ENCODE results near the gene QRSL1.
"Not testable (repeated sequence)": the region's sequence is repeated elsewhere in the genome, so short reads cannot be mapped to it uniquely, and the experiment has no call there.

QRSL1 gene

DNA sequence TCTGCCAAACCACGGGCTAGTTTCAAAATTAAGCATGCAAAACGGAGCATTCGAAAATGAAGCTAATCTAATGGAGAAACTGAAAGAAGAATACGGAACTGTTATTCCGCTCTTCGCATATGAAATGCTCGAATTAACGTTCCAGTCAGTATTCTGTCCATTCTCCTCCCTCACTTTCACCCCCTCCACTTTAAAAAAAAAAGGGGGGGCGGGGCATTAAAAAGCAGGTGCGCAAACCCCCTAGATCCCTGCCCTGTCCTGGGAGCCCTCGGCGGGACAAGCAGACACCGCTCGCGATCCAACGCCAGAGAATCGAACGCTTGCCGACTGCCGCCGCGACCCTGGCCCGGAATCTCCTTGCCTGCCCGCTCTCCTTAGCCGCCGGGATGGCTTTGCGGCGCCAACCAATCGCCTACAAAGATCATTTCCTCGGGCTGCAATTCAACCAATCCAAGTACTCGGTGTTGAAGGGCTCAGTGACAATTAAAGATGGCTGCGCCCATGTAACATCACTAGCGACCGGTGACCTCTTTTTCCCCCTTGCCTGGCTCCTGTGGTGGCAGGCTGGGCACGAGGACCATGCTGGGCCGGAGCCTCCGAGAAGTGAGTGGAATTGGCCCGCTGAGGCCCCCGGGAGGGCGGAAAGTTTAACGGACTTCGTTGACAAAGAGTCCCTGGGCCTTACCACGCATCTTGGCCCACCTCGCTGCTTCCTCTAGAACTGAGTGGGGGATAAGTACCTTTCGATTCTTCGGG, at the start of gene QRSL1, which contains the start of gene RTN4IP1:
Gene QRSL1 (plus strand): TSS at position 476 of the 756 bp plus-strand sequence. CDS start 104 bp downstream, at position 580.
Gene RTN4IP1 (minus strand): TSS at position 396 of the 756 bp plus-strand sequence. CDS start 477 bp downstream, outside the sequence.
- peak; percentile 67 for DNase-seq (ENCODE audit: insufficient read length, low spot score)
- peak; percentile 48 for FAIRE-seq
- peak; percentile 55 for TF ChIP-seq POLR2A (IDR thresholded peaks at IDR 0.05; ENCODE audit: low read depth, low read length)

DNA sequence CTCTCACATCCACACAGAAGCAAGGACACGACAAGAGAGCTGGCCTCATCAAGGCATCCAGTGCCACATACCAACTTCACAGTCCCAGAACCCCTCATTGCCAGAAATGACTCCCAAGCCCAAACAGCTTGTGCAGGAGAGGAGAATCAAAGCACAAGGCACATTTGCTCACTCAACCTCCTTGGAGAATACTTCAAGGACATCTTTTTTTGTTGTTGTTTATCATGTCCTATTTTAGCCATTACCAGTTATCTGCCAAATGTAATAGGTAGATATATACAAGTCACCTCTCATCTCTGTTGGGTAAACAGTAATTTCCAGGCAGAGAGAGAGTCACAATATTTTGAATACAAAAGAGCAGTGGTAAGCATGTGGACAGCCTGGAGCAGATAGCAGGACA, 47.9 kb upstream of the QRSL1 start:
- no peak for TF ChIP-seq POLR2A (IDR thresholded peaks at IDR 0.05; ENCODE audit: low read depth, low read length)
- DNase-seq (ENCODE audit: insufficient read length, low spot score) (no peak), FAIRE-seq (no peak)

DNA sequence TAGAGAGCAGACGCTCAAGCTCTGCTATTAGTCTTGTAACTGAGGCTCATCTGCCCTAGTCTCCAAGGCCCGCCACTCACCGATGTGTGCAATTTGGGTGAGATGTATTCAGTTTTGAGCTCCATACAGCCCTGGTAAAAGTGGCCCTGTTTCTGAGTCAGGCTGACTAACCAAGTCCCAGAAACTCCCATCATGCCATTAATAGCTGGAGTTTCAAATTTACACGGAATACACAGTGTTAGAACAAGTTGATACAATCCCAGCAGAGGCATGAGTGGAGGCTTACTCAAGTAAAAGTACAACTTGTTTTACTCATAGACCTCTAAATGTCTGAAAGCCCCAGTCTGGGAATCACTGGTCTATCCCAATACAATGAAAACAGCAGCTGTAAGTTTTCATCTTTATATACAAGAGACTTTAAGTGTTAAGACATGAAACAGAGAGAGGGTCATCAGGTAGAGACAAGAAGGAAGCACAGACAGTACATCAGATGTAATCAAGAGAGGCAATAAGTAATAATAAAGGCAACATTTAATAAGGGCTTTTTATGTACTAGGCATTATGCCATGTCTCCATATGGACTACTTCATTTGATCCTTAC, 42.5 kb upstream of the QRSL1 start:
- DNase-seq (ENCODE audit: insufficient read length, low spot score) (no peak), FAIRE-seq (no peak)
- TF ChIP-seq POLR2A (IDR thresholded peaks at IDR 0.05; ENCODE audit: low read depth, low read length), result no peak

- DNase-seq (ENCODE audit: insufficient read length, low spot score); FAIRE-seq: not testable (repeated sequence)
These were observed 40.4 kb upstream of the QRSL1 start for GRCh38 chr6:106588937-106589336.

DNA sequence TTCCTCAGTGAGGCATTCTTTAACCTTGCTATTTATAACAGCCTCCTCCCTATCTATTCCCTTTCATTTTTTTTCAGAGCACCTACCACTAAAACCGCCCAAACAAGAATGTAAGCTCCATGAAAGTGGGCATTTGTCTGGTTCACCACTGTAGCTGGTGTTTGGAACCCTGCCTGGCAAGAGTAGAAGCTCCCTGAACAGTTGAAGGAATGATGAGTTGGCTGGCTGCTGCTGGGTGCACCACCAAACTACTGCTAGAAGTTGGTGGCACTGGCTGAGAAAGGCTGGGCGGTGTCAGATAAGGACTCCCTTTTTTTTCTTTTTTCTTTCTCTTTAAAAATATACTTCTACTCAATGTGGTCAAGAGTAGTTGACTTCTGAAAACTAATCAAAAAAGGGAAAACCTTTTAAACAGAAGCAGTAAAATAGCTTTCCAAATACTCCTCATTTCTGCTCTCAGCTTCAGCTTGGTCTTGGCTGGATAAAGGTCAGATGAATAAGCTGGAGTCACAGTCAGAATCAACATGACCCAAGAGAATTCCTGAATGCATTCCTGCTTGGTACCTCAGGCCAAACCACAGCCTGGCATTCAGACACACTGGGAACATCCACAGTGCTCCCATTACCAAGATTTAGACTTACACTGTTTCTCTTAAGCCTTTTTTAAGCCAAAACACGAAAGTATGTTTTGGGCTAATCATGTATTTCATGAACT, 38.1 kb upstream of the QRSL1 start:
- FAIRE-seq (peak; percentile 83), DNase-seq (ENCODE audit: insufficient read length, low spot score) (peak; percentile 45)
- TF ChIP-seq POLR2A (IDR thresholded peaks at IDR 0.05; ENCODE audit: low read depth, low read length), result no peak

DNA sequence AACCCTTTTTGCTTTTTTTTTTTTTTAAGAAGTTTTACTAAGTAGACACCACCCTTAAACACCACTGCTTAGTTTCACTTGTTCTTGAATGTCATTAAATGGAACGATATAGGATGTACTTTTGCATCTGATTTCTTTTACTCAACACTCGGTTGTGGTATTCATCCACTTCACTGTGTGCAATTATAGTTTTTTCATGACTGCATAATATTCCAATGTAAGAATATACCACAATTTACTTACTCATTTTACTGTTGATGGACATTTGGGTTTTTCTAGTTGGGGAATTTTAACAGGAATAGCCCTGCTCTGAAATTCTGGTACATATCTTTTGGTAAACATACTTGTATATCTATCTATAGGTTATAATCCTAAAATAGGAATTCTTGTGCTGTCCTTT, 29.9 kb upstream of the QRSL1 start:
- FAIRE-seq (no peak), DNase-seq (ENCODE audit: insufficient read length, low spot score) (no peak)
- TF ChIP-seq POLR2A (IDR thresholded peaks at IDR 0.05; ENCODE audit: low read depth, low read length), result no peak

- FAIRE-seq (no peak), DNase-seq (ENCODE audit: insufficient read length, low spot score) (no peak)
- TF ChIP-seq POLR2A (IDR thresholded peaks at IDR 0.05; ENCODE audit: low read depth, low read length), result no peak
These were observed 29.0 kb upstream of the QRSL1 start for GRCh38 chr6:106600329-106600728.

- FAIRE-seq (peak; percentile 58), DNase-seq (ENCODE audit: insufficient read length, low spot score) (peak; percentile 8)
- TF ChIP-seq POLR2A (IDR thresholded peaks at IDR 0.05; ENCODE audit: low read depth, low read length), result no peak
These were observed 21.2 kb upstream of the QRSL1 start for GRCh38 chr6:106608080-106608668.

GRCh38 chr6:106609699-106610098, 19.7 kb upstream of the QRSL1 start:
- DNase-seq (ENCODE audit: insufficient read length, low spot score) (no peak), FAIRE-seq (no peak)
- TF ChIP-seq POLR2A (IDR thresholded peaks at IDR 0.05; ENCODE audit: low read depth, low read length), result no peak

GRCh38 chr6:106611030-106611429, 18.3 kb upstream of the QRSL1 start:
- TF ChIP-seq POLR2A (IDR thresholded peaks at IDR 0.05; ENCODE audit: low read depth, low read length), result no peak
- no peak for FAIRE-seq

DNA sequence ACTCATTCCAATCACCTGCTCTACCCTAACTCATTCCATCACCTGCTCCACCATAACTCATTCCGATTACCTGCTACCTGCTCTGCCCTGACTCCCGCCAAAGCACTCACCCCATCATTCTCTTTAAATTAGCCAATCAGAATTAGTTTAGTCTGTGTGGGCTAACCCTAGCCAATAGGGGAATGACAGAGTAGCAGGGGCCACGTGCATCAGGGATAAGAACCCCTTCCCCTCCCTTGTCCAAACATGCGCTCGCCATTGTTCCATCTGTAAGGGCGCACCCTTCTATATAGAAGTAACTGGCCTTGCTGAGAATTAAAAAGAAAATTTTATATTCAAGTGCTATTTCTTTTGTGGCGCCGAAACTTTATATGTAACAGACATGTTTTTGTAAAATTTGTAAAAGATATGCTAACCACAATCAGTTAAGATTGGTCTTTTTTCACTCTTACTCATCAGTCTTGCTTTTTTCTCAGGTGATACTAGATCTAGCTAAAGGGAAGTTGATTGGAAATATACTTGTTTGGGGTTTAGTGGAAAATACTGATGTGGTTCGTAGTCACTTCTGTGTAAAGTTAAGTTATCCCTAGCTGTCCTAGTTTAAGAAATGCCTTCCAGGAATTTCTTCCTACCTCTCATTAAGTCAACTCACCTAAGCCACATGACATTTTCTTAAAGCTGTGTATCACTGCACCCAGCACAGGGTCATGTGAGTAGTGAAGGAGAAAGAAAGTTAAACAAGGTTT, 16.5 kb upstream of the QRSL1 start:
- FAIRE-seq (no peak), DNase-seq (ENCODE audit: insufficient read length, low spot score) (no peak)
- no peak for TF ChIP-seq POLR2A (IDR thresholded peaks at IDR 0.05; ENCODE audit: low read depth, low read length)

More at GRCh38 chr6:106611030-106611429, 18.3 kb upstream of the QRSL1 start:
- DNase-seq (ENCODE audit: insufficient read length, low spot score), result no peak

DNA sequence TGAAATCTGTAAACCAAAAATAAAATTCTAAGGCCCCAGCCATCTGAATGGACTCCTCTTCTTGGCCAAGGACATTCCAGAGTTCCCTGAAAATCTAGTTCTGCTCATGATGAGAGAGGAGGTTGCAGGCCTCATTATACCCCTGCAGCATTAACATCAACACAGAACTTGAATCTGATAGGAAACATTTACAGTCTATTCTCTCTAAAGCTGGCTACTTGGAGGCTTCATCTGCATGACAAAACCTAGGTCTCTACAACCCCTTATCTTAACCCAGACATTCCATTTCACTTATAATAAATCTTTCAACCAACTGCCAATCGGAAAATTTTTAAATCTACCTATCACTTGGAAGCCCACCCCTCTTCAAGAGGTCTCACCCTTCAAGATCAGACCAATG, 15.8 kb upstream of the QRSL1 start:
- no peak for DNase-seq (ENCODE audit: insufficient read length, low spot score)
- TF ChIP-seq POLR2A (IDR thresholded peaks at IDR 0.05; ENCODE audit: low read depth, low read length), result no peak
- no peak for FAIRE-seq

DNA sequence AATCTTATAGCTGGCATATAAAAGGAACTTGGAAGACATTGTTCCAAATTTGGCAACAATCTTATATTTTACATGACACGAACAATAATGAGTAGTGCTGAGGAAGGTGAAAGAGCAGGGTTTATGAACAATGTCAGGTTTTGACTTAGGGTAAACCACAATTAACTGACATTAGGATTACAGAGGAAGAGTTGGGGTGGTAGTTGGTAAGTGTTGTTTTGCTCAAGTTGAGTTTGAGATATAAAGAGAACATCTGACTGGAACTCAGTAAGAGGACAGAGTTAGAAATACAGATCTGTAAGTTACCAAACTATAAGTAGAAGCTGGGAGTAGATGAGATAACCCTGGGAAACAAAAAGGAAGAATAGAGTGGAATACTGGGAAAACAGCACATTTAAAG, 15.2 kb upstream of the QRSL1 start:
- no peak for TF ChIP-seq POLR2A (IDR thresholded peaks at IDR 0.05; ENCODE audit: low read depth, low read length)
- FAIRE-seq, result no peak

More for the DNA sequence above, 15.2 kb upstream of the QRSL1 start:
- DNase-seq (ENCODE audit: insufficient read length, low spot score), result no peak
